Caki2 (cell line): ENCODE measurements around the gene MAN2A2. TPM values are rescaled to one million over a fixed set of nuclear protein-coding genes. Genes with fewer than 3 reads are reported as not detected.

Source experiments
- DNase-seq: peaks from one replicate; pipeline ENCODE4 v3.0.0-alpha.2; 2015; ENCODE audit warnings: low read depth
- in situ Hi-C: cut with HindIII; loops from 2 replicates; pipeline ENCODE4 v1.10.0; 2016; ENCODE audit warnings: low sequenced_read_pairs, low pct_unique_long_range_greater_than_20kb, mixed read lengths
- total RNA-seq: library from RNA; depleted of rRNA; stranded (reverse); fragments of >200 nt; shearing (Covaris generic); gene quantifications from 2 replicates; pipeline ENCODE4 v1.2.3, GENCODE V29; 2014; ENCODE audit warnings: low replicate concordance; rRNA removed

Gene MAN2A2
- 17.7 and 28.0 TPM in 2 replicates for total RNA-seq

DNA sequence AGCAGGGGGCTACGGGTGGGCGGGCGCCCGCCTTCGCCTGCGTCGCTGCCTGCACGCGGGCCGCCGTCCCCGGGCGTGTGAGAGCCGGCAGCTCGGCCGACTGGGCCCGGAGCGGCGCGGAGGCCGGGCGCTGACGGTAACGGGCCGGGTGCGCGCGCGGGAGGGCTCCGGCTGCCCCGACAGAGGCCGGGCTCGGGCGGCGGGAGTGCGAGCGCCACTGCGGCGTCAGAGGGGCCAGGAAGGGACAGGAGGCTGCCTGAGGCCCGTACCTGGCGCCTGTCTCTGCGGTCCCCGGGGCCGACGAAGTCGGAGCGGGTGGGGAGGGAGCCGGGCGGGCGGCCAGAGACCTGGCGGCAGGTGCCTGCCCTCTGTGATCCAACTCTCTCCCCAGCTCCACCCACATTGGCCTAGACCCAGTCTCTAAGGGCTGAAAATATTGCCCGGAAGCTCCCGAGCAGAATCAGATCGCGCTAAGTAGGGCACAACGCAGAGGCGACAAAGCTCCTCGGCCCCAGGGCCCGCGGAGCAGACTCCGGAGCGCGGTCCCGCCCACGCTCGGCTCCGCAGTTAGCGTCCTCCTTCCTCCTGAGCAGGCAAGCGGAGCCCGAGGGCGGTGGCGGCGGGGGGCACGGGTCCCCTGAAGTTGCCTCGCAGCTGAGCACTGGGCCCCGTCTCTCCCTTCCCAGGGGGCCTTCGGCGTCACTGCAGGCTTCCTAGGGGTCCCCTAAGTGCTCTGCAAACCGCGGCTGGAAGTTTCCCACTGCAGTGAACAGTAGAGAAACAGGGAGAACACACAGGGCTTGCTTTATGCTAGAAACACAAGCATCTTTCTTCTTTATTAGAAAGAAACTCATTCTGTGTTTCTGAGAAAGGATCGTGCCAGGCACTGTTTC, at the start of gene MAN2A2:
Gene MAN2A2 (plus strand): TSS at position 463 of the 893 bp plus-strand sequence. CDS start 906 bp downstream, outside the sequence.
- in situ Hi-C loops, result no loop called here
- peak; percentile 59 for DNase-seq

GRCh38 chr15:90855139-90855538, 48.0 kb upstream of the MAN2A2 start:
- DNase-seq, result no peak
- in situ Hi-C loops, result no loop called here

- no peak for DNase-seq
- in situ Hi-C loops, result no loop called here
Measured at GRCh38 chr15:90857337-90857736, 45.8 kb upstream of the MAN2A2 start.

GRCh38 chr15:90857883-90858443, 45.1 kb upstream of the MAN2A2 start:
- in situ Hi-C loops, result no loop called here

GRCh38 chr15:90859234-90860131, 43.6 kb upstream of the MAN2A2 start:
- no peak for DNase-seq

More at GRCh38 chr15:90857883-90858443, 45.1 kb upstream of the MAN2A2 start:
- no peak for DNase-seq

DNA sequence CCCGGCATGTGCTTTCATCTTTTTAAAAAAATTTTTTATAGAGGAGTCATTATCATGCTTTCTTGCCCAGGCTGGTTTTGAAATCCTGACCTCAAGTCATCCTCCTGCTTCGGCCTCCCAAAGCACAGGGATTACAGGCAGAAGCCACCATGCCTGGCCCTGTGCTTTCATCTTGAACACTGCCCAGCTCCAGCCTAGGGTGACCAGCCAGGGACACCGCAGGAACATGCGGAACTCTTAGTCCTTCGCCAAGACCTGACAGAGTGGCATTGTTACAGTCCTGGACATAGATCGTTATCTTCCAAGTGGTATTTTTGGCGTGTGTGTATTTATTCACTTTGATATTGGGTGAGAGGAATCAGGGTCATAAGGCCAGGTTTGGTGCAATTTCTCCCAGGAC, 42.7 kb upstream of the MAN2A2 start:
- no peak for DNase-seq
- in situ Hi-C loops, result no loop called here

More at GRCh38 chr15:90859234-90860131, 43.6 kb upstream of the MAN2A2 start:
- in situ Hi-C loops, result no loop called here

GRCh38 chr15:90860942-90861675, 42.0 kb upstream of the MAN2A2 start:
- in situ Hi-C loops, result no loop called here
- DNase-seq, result no peak

GRCh38 chr15:90862487-90862886, 40.6 kb upstream of the MAN2A2 start:
- no peak for DNase-seq
- in situ Hi-C loops, result no loop called here

DNA sequence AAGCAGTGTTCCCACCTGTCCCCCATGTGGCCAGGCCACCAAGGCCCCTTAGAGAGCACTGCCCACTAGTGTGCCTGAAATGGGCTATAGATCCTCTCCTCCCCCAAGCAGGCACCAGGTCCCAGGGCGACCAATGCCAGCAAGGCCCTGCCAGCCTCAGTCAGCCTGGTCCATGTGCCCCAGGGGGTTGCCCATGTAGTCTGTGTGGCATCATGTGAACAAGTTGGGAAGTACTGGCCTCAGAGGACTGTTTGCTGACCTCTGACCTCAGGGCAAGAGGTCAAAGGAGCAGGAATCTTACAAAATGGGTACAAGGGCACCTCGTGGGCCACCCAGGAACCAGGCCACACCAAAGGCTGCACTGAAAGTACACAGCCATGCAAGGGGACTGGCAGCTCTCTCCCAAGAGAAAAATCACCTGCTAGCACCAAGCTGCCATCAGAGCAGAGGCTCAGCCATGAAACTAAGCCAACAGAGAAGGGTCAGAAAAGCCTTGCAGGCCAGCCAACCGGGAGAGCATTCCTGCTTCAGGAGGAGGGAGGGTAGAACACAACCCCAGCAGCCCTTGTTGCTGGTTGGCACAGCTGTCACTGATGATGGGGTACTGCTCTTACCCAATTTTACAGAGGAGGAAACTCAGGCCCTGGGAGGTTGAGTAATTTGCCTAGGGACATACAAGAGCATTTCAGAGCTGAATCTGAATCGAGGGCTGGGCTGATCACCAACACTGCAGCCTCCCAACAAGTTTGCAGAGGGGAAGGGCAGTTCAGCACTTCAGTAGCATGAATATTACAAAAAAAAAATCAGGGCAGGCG, 39.9 kb upstream of the MAN2A2 start:
- no peak for DNase-seq

DNA sequence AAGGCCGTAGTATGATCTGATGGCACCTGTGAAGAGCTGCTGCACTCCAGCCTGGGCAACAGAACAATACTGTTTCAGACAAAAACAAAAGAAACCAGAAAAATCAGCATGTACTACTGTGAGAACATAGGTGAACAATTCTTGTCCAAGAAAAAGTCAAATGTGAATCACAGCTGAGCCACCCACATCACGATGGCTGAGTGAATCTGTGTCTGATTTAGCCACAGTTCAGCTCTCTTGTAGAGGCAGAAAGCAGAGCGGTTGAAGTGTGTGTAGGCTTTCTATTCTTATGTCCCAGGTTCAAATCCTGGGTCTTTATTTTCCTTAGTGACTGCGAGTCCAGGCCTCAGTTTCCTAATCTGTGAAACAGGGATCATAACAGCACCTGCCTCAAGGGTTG, 39.1 kb upstream of the MAN2A2 start:
- DNase-seq, result no peak

More for the DNA sequence above, 39.9 kb upstream of the MAN2A2 start:
- in situ Hi-C loops, result no loop called here

GRCh38 chr15:90864507-90864906, 38.6 kb upstream of the MAN2A2 start:
- no peak for DNase-seq
- in situ Hi-C loops, result no loop called here

More for the DNA sequence above, 39.1 kb upstream of the MAN2A2 start:
- in situ Hi-C loops, result no loop called here

DNA sequence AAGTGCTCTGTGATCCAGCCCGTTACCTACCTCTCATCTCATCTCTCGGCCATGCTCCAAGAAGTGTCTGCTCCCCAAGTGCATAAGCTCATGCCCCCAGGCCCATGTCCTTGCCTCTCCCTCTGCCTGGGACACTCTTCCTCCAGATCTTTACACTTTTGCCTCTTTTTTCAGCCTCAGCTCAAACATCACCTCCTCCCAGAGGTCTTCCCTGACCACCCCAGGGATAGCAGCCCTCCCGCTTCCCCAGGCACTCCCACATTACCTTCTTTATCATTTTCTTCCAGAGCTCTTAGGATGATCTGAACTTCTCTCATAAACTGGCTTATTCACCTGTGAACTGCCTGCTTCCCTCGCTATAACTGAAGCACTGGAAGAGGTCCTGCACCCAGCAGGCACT, 37.4 kb upstream of the MAN2A2 start:
- DNase-seq, result no peak
- in situ Hi-C loops, result no loop called here

- no peak for DNase-seq
- in situ Hi-C loops, result no loop called here
Measured at GRCh38 chr15:90866161-90866715, 36.9 kb upstream of the MAN2A2 start.

DNA sequence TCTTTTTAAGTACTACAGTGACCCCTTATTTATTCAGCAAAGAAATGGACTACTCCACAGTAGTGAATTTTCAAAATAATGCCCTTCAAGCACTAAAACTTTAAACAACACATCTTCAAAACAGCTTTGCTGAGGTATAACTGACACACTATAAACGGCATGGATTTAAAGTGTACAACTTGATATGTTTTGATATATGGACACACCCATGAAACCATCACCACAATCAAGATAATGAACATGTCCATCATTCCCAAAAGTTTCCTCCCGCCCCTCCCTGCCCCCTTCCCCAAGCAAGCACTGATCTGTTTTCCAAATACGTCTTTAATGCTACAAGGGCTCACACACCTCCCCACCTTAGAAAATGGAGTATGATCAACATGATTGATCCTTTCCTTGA, 36.3 kb upstream of the MAN2A2 start:
- in situ Hi-C loops, result no loop called here

DNA sequence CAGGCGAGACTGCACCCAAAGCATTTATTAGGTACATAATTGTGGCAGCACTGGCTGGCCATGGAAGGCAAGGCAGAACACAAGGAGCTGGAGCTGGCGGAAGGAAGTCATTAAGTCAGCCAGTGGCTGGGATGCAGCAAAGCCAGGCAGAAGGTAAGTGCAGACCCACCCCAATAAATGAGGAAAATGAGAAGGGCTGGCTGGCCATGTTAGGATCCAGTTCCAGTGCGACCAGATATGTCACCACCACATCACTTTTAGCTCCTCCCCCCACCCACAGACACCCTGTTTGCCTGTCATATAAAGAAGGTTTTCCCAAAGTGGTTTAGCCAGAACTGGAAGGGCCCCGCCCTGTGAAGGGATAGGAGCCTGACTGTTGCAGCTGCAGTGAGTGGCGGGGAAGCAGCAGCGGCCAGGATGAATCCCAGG, 34.8 kb upstream of the MAN2A2 start, which contains the start of gene FURIN:
Gene FURIN (plus strand): TSS at position 328 of the 429 bp plus-strand sequence. CDS start 7,153 bp downstream, outside the sequence.
- in situ Hi-C loops, result no loop called here
- DNase-seq, result no peak

More for the DNA sequence above, 36.3 kb upstream of the MAN2A2 start:
- no peak for DNase-seq

- in situ Hi-C loops, result no loop called here
- no peak for DNase-seq
Measured at GRCh38 chr15:90869140-90869541, 34.0 kb upstream of the MAN2A2 start.
